Smooth muscle cell (in vitro differentiated cells): ENCODE results near the gene PDE4D. TPM values are rescaled to one million over a fixed set of nuclear protein-coding genes. Genes with fewer than 3 reads are reported as not detected.

Experiments
- DNase-seq: peaks from one replicate; lab custom pipeline; 2025; ENCODE audit not compliant: unreplicated experiment; lab: John Stamatoyannopoulos, UW
- H2AFZ ChIP-seq: fragments of 200-600 bp; sonication (generic); 2 replicates; pipeline ENCODE4 v1.6.0; 2016; ENCODE audit warnings: antibody characterized with exemption, low read depth, mild to moderate bottlenecking
- H3F3A ChIP-seq: fragments of 200-600 bp; sonication (generic); 2 replicates; pipeline ENCODE4 v1.6.0; 2017; ENCODE audit warnings: antibody characterized with exemption, low read depth
- H3K27ac ChIP-seq: fragments of 200-600 bp; sonication (generic); 2 replicates; pipeline ENCODE4 v1.5.1; 2016; ENCODE audit warnings: low read depth, mild to moderate bottlenecking
- H3K27me3 ChIP-seq: fragments of 200-600 bp; sonication (generic); 2 replicates; pipeline ENCODE4 v1.6.1; 2016; ENCODE audit warnings: low read depth, mild to moderate bottlenecking
- H3K36me3 ChIP-seq: fragments of 200-600 bp; sonication (generic); 2 replicates; pipeline ENCODE4 v1.5.1; 2016; ENCODE audit warnings: low read depth
- H3K4me1 ChIP-seq: fragments of 200-600 bp; sonication (generic); 2 replicates; pipeline ENCODE4 v1.5.1; 2016; ENCODE audit warnings: low read depth
- H3K4me2 ChIP-seq: fragments of 200-600 bp; sonication (generic); 2 replicates; pipeline ENCODE4 v1.6.0; 2016; ENCODE audit warnings: mild to moderate bottlenecking
- H3K4me3 ChIP-seq: fragments of 200-600 bp; sonication (generic); 2 replicates; pipeline ENCODE4 v1.5.1; 2016; ENCODE audit warnings: mild to moderate bottlenecking
- H3K79me2 ChIP-seq: fragments of 200-600 bp; sonication (generic); 2 replicates; pipeline ENCODE4 v1.6.0; 2016; ENCODE audit warnings: low read depth, mild to moderate bottlenecking
- H3K9ac ChIP-seq: fragments of 200-600 bp; sonication (generic); 2 replicates; pipeline ENCODE4 v1.6.0; 2016; ENCODE audit warnings: low read depth
- H3K9me3 ChIP-seq: fragments of 200-600 bp; sonication (generic); replicated peaks from 2 replicates; pipeline ENCODE4 v1.5.1; 2016; ENCODE audit warnings: low read depth
- H4K20me1 ChIP-seq: fragments of 200-600 bp; sonication (generic); 2 replicates; pipeline ENCODE4 v1.6.0; 2016; ENCODE audit warnings: low read depth
- CTCF ChIP-seq: fragments of 200-600 bp; sonication (generic); IDR thresholded peaks from 2 replicates; pipeline ENCODE4 v1.5.1; 2017; ENCODE audit warnings: borderline replicate concordance, mild to moderate bottlenecking, antibody characterized with exemption; ENCODE audit not compliant: insufficient read depth, poor library complexity, severe bottlenecking
- whole genome bisulfite sequencing: methylation state at CpG from one replicate; pipeline ENCODE4 v1.1.7; 2016; ENCODE audit warnings: low lambda C conversion rate; 5-methylcytosine and 5-hydroxymethylcytosine counted together
- polyA plus RNA-seq: library from polyadenylated mRNA; unstranded; fragments of >200 nt; fragmentation: Nextera tagmentation; extraction: Ambion mirVana; gene quantifications from 2 replicates; pipeline ENCODE4 v1.2.1, GENCODE V29; 2016
- total RNA-seq: library from RNA; depleted of rRNA; stranded (reverse); fragments of >200 nt; gene quantifications from 2 replicates; pipeline ENCODE4 v1.2.3, GENCODE V29; 2014

Gene PDE4D
- total and polyA plus RNA-seq, 2 experiments from 2014 or later = 16.4 to 61.0 TPM

GRCh38 chr5:59829922-59830321, 63.6 kb downstream of the PDE4D start:
- Histone ChIP-seq H3K79me2 (no peaks in the 10 kb centered on the region), H3K27ac (peak overlapping the region; percentile 54), H3F3A (no peaks in the 10 kb centered on the region), H3K9me3 (no peaks in the 10 kb centered on the region), H2AFZ (no peak overlapping the region), H3K4me1 (peaks cover 15% of the 10 kb centered on the region), H3K27me3 (no peaks in the 10 kb centered on the region), H3K4me3 (no peak overlapping the region), H4K20me1 (no peaks in the 10 kb centered on the region), H3K36me3 (no peaks in the 10 kb centered on the region), H3K4me2 (peak overlapping the region; percentile 50), H3K9ac (no peak overlapping the region)
- TF ChIP-seq CTCF = no peak
- 91% methylated on average over 2 of the region's 2 CpGs for WGBS
- no peak for DNase-seq

DNA sequence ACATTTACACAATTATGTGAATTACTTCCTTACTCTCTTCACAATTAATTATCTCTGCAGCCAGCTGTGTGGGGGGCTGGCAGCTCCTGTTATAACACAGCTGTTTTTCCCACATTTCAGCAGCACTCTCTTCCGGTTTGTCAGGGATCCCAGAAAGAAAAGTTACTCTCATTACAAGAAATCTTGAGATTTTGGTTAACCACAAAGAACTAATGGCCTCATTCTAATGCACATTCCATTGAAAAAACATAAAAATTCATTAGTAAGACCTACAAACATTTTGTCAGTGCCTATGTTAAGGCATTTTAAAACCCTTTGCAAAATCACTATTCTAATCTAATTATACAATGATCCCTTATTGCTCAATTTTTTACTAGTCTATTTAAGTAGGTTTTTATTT, 64.1 kb downstream of the PDE4D start:
- Histone ChIP-seq H3K4me1 (peaks cover 15% of the 10 kb centered on the region), H3K9me3 (no peaks in the 10 kb centered on the region), H3K27ac (peak overlapping the region; percentile 54), H3K9ac (no peak overlapping the region), H3K79me2 (no peaks in the 10 kb centered on the region), H3K4me3 (no peak overlapping the region), H2AFZ (no peak overlapping the region), H4K20me1 (no peaks in the 10 kb centered on the region), H3K27me3 (no peaks in the 10 kb centered on the region), H3K36me3 (no peaks in the 10 kb centered on the region), H3K4me2 (peak overlapping the region; percentile 50), H3F3A (no peaks in the 10 kb centered on the region)
- 3% methylated on average over 1 of the region's 1 CpG for WGBS
- no peak for DNase-seq
- no peak for TF ChIP-seq CTCF

GRCh38 chr5:59828623-59829022, 64.9 kb downstream of the PDE4D start:
- DNase-seq = no peak
- Histone ChIP-seq H2AFZ (no peak overlapping the region), H3K79me2 (no peaks in the 10 kb centered on the region), H3F3A (no peaks in the 10 kb centered on the region), H3K27ac (peak overlapping the region; percentile 54), H3K9me3 (no peaks in the 10 kb centered on the region), H3K9ac (no peak overlapping the region), H3K4me1 (peaks cover 15% of the 10 kb centered on the region), H4K20me1 (no peaks in the 10 kb centered on the region), H3K27me3 (no peaks in the 10 kb centered on the region), H3K36me3 (no peaks in the 10 kb centered on the region), H3K4me2 (peak overlapping the region; percentile 50), H3K4me3 (no peak overlapping the region)
- no peak for TF ChIP-seq CTCF
- 80% methylated on average over 3 of the region's 3 CpGs for WGBS

- H4K20me1 ChIP-seq = no peaks in the 10 kb centered on the region
- H3K4me1 ChIP-seq = peaks cover 15% of the 10 kb centered on the region
- no peak overlapping the region for H3K27ac ChIP-seq
- no peak overlapping the region for H3K4me2 ChIP-seq
- DNase-seq = no peak
- 86% methylated on average over 1 of the region's 1 CpG for WGBS
- no peak overlapping the region for H3K9ac ChIP-seq
- no peaks in the 10 kb centered on the region for H3K9me3 ChIP-seq
- H3K4me3 ChIP-seq = no peak overlapping the region
- H3F3A ChIP-seq = no peaks in the 10 kb centered on the region
- no peak for TF ChIP-seq CTCF
- no peaks in the 10 kb centered on the region for H3K27me3 ChIP-seq
- no peaks in the 10 kb centered on the region for H3K36me3 ChIP-seq
- no peak overlapping the region for H2AFZ ChIP-seq
- H3K79me2 ChIP-seq = no peaks in the 10 kb centered on the region
Measured at GRCh38 chr5:59826996-59827395, 66.5 kb downstream of the PDE4D start.
